ENCODE data around the gene ZDBF2.

Gene ZDBF2

DNA sequence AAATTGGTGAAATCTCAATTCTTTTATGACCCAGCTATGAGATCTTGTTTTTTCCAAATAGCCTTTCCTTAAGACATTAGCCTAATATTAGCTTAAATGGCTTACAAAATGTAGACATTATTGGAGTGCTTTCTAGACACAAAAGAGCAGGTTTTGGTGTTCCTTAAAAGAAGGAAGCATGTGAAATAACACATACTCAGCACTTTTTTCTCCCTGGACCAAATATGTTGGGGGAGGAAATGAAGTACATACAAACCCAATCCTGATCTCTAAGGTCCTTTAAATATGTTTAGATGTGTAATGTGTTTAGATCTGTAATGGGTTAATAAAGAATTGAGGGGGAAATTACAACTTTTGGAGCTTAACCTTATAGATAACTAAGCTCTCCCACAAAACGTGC, 3.4 kb upstream of the ZDBF2 start:
- no peak overlapping the region for H3K27ac ChIP-seq (ENCODE audit: poor library complexity, severe bottlenecking)
- H3K4me3 ChIP-seq (ENCODE audit: severe bottlenecking) = no peak overlapping the region
- H3K27me3 ChIP-seq (ENCODE audit: insufficient read depth, poor library complexity, severe bottlenecking) = peaks cover 85% of the 10 kb centered on the region
- H3K9me3 ChIP-seq (ENCODE audit: severe bottlenecking) = no peaks in the 10 kb centered on the region
- ATAC-seq (ENCODE audit: low read depth) (no peak), DNase-seq (ENCODE audit: low spot score) (no peak)
- TF ChIP-seq, protein P1, sequence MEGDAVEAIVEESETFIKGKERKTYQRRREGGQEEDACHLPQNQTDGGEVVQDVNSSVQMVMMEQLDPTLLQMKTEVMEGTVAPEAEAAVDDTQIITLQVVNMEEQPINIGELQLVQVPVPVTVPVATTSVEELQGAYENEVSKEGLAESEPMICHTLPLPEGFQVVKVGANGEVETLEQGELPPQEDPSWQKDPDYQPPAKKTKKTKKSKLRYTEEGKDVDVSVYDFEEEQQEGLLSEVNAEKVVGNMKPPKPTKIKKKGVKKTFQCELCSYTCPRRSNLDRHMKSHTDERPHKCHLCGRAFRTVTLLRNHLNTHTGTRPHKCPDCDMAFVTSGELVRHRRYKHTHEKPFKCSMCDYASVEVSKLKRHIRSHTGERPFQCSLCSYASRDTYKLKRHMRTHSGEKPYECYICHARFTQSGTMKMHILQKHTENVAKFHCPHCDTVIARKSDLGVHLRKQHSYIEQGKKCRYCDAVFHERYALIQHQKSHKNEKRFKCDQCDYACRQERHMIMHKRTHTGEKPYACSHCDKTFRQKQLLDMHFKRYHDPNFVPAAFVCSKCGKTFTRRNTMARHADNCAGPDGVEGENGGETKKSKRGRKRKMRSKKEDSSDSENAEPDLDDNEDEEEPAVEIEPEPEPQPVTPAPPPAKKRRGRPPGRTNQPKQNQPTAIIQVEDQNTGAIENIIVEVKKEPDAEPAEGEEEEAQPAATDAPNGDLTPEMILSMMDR (IDR thresholded peaks at IDR 0.05; ENCODE audit: poor library complexity, severe bottlenecking) = no peak
- H3K4me1 ChIP-seq (ENCODE audit: insufficient read depth, poor library complexity, severe bottlenecking) = peaks cover 3% of the 10 kb centered on the region
- H3K36me3 ChIP-seq (ENCODE audit: low read depth) = no peaks in the 10 kb centered on the region

DNA sequence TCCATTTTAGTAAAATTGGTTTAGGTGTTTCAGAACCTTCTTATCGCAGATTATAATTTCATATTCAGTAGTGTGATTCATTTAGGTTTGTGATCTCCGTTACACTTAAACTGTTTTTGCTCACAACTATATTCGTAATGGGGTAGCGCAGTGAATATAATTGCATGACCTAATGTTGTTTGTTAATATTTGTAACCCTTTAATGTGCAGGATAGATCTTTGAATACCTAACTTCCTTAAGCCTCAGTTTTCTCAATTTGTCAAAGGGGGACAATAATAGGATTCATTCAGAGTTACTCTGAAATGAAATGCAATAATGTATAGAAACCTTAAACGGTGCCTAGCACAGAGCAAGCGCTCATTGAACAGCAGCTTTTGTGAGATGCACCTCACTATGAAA, 558 bp upstream of the ZDBF2 start:
- H3K36me3 ChIP-seq (ENCODE audit: low read depth) = no peaks in the 10 kb centered on the region
- H3K9me3 ChIP-seq (ENCODE audit: severe bottlenecking) = no peaks in the 10 kb centered on the region
- DNase-seq (ENCODE audit: low spot score) (no peak), ATAC-seq (ENCODE audit: low read depth) (no peak)
- TF ChIP-seq, protein P1 (IDR thresholded peaks at IDR 0.05; ENCODE audit: poor library complexity, severe bottlenecking) = no peak
- H3K27me3 ChIP-seq (ENCODE audit: insufficient read depth, poor library complexity, severe bottlenecking) = peaks cover 89% of the 10 kb centered on the region
- peaks cover 3% of the 10 kb centered on the region for H3K4me1 ChIP-seq (ENCODE audit: insufficient read depth, poor library complexity, severe bottlenecking)
- H3K4me3 ChIP-seq (ENCODE audit: severe bottlenecking) = peak overlapping the region; percentile 91
- H3K27ac ChIP-seq (ENCODE audit: poor library complexity, severe bottlenecking) = no peak overlapping the region

DNA sequence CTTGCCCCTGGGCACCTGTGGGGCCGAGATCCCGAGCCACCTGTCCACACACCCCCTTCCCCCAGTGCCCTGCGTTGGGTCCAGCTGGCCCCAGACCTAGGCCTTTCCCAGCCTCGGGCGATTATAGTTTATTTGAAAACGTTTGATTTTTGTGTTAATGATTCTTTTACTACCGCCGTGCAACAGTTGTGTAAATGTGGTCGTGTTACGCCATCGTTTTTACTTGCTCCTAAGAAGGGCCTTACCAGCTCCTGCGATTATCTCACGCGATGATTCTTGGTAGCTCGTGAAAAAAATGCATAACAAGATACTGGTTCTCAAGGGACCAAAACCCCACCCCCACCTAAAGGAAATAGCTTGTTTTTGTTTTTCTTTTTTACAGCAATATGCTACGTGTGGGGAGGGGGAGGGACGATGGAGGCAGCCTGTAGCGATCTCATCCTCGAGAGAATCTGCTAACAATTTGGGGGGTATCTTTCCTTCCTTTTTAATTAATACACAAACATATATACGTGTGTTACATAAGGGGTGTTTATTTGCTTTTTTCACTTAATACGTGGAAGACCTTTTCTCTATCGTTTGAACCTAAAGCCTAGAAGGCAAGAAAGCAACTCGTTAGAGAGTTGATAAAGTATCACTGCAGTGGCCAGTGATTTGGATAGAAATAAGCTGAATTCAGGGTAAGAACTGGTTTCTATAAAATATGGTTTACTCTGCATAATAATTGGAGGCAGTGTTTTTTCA, 1.0 kb downstream of the ZDBF2 start:
- Histone ChIP-seq H3K9me3 (ENCODE audit: severe bottlenecking) (no peaks in the 10 kb centered on the region), H3K4me3 (ENCODE audit: severe bottlenecking) (peak overlapping the region; percentile 91), H3K4me1 (ENCODE audit: insufficient read depth, poor library complexity, severe bottlenecking) (peaks cover 3% of the 10 kb centered on the region), H3K27me3 (ENCODE audit: insufficient read depth, poor library complexity, severe bottlenecking) (peaks cover 79% of the 10 kb centered on the region), H3K36me3 (ENCODE audit: low read depth) (peaks cover 3% of the 10 kb centered on the region), H3K27ac (ENCODE audit: poor library complexity, severe bottlenecking) (peak overlapping the region; percentile 24)
- peak; percentile 18; the same call in 2 of the 3 replicates for ATAC-seq (ENCODE audit: low read depth)
- TF ChIP-seq, protein P1 (IDR thresholded peaks at IDR 0.05; ENCODE audit: poor library complexity, severe bottlenecking) = no peak
- no peak for DNase-seq (ENCODE audit: low spot score)

DNA sequence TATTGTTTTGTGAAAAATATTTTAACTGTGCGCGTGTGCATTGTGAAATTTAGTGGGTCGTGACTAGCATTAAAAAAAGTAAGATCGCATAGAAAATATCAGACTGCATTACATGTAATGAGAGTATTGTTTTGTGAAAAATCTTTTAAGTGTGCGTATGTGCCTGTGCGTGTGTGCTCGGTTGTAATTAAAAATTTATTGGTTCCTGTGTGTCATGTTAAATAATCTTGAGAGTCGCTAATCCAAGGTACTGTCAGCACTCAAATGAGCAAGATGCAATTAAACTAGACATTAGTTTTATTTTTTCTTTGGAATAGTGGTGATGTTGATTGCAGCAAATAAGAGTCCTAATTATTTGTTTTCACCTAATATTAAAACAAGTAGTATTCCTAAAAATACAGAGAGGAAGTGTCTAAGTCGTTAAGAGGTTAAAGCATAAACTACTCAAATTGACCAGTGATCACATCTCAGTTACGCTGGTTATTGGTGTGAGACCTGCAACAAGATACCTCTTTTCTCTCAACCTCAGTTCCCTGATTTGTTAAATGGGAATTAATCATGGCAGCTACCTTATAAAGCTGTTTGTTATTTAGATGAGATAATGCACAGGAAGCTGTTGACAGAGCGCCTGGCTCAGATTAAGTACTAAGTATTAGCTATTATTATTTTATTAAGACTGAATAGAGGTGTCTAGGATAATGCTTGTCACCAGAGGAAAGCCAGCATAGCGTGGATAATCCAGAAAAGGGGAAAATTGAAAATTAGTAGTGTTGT, 1.9 kb downstream of the ZDBF2 start:
- TF ChIP-seq, protein P1 (IDR thresholded peaks at IDR 0.05; ENCODE audit: poor library complexity, severe bottlenecking) = no peak
- peak overlapping the region; percentile 91 for H3K4me3 ChIP-seq (ENCODE audit: severe bottlenecking)
- ATAC-seq (ENCODE audit: low read depth) (no peak), DNase-seq (ENCODE audit: low spot score) (no peak)
- H3K27ac ChIP-seq (ENCODE audit: poor library complexity, severe bottlenecking) = no peak overlapping the region
- H3K9me3 ChIP-seq (ENCODE audit: severe bottlenecking) = no peaks in the 10 kb centered on the region
- H3K36me3 ChIP-seq (ENCODE audit: low read depth) = peaks cover 4% of the 10 kb centered on the region
- H3K4me1 ChIP-seq (ENCODE audit: insufficient read depth, poor library complexity, severe bottlenecking) = peaks cover 3% of the 10 kb centered on the region
- peaks cover 70% of the 10 kb centered on the region for H3K27me3 ChIP-seq (ENCODE audit: insufficient read depth, poor library complexity, severe bottlenecking)
